H1 (cell line): ENCODE results near the gene BBX. TPM values are rescaled to one million over a fixed set of nuclear protein-coding genes. Genes with fewer than 3 reads are reported as not detected.

Source experiments
- CEBPB ChIP-seq: IDR thresholded peaks from 2 replicates; pipeline ENCODE4 v1.6.1; 2012; ENCODE audit warnings: low read depth, low read length
- CHD2 ChIP-seq: IDR thresholded peaks from 2 replicates; pipeline ENCODE4 v1.6.1; 2012; ENCODE audit warnings: low read length, improper control_type of control experiment
- CREB1 ChIP-seq: IDR thresholded peaks from 2 replicates; pipeline ENCODE4 v1.6.1; 2012; ENCODE audit warnings: inconsistent platforms
- EP300 ChIP-seq, 2 experiments: IDR thresholded peaks; 1 replicate in 1 of 2; 2 replicates in 1 of 2; pipeline ENCODE4 v1.6.1; 2011 to 2012; ENCODE audit warnings: low read depth in 2 of 2, low read length in 2 of 2, mild to moderate bottlenecking in 2 of 2, borderline replicate concordance in 1 of 2, inconsistent platforms in 1 of 2, moderate library complexity in 1 of 2
- RAD21 ChIP-seq, 2 experiments: IDR thresholded peaks in 1 of 2; conservative IDR thresholded peaks in 1 of 2; 2 replicates each; pipeline ENCODE4 v1.6.1; 2011; ENCODE audit warnings: low read depth in 2 of 2, low read length in 2 of 2, improper control_type of control experiment in 1 of 2, inconsistent platforms in 1 of 2, mild to moderate bottlenecking in 1 of 2, moderate library complexity in 1 of 2
- SIRT6 ChIP-seq: IDR thresholded peaks from one replicate; pipeline ENCODE4 v1.7.1; 2012; ENCODE audit warnings: low read length, inconsistent platforms
- SP4 ChIP-seq: IDR thresholded peaks from 2 replicates; pipeline ENCODE4 v1.6.1; 2012; ENCODE audit warnings: low read length, inconsistent platforms
- YY1 ChIP-seq: IDR thresholded peaks from 2 replicates; pipeline ENCODE4 v1.6.1; 2011; ENCODE audit warnings: low read depth, mild to moderate bottlenecking, low read length
- polyA plus RNA-seq, 7 experiments: library from polyadenylated mRNA; depleted of rRNA in 3 of 7; stranded (reverse) in 5 of 7; unstranded in 2 of 7; fragments of >200 nt in 5 of 7; fragments of 200-250 nt in 2 of 7; gene quantifications; 1 replicate in 5 of 7; 2 replicates in 1 of 7; 4 replicates in 1 of 7; pipeline versions ENCODE4 v1.2.1 to v1.2.3, GENCODE V29; 2011 to 2013; ENCODE audit warnings: missing spikeins in 2 of 7, mixed read lengths in 2 of 7
- total RNA-seq: library from RNA; stranded (reverse); fragmentation: NEBNext Ultra II Directional; extraction: Animal tissue kit (Norgen Biotek cat#: 25700); gene quantifications from 2 replicates; pipeline ENCODE4 v1.2.1, GENCODE V29; 2021
- TF ChIP-seq, protein P1 (sequence below): fragments of 300-600 bp; sonication (generic); IDR thresholded peaks from 2 replicates; pipeline ENCODE4 v1.7.1; 2012; ENCODE audit warnings: low read length, moderate library complexity, mild to moderate bottlenecking, inconsistent platforms; ENCODE audit not compliant: insufficient replicate concordance
- TF ChIP-seq, protein P2 (sequence below): IDR thresholded peaks from 2 replicates; pipeline ENCODE4 v1.6.1; 2012; ENCODE audit warnings: low read length, inconsistent platforms

BBX gene
- total and polyA plus RNA-seq, 2 of the 8 experiments (the other 6 are each of a cell fraction or from before 2014, with no cell fraction given), result 11.0 to 42.5 TPM

DNA sequence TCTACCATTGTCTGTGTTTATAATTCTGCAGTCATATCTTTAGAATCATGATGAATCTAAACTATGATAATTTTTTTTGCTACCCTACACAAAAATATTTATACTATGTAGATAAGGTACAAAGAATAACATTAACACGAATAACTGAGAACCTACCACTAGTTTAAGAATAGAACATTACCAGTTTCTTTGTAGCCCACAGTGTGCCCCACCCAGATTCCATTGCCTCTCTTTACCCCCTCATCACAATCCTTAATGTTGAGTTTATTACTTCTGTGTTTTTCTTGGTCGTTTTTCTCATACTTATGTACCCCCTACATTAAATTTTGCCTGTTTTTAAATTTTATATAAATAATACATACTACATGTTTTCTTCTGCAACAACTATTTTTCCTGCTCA, 140.5 kb downstream of the BBX start (continued):
- TF ChIP-seq, protein P1, sequence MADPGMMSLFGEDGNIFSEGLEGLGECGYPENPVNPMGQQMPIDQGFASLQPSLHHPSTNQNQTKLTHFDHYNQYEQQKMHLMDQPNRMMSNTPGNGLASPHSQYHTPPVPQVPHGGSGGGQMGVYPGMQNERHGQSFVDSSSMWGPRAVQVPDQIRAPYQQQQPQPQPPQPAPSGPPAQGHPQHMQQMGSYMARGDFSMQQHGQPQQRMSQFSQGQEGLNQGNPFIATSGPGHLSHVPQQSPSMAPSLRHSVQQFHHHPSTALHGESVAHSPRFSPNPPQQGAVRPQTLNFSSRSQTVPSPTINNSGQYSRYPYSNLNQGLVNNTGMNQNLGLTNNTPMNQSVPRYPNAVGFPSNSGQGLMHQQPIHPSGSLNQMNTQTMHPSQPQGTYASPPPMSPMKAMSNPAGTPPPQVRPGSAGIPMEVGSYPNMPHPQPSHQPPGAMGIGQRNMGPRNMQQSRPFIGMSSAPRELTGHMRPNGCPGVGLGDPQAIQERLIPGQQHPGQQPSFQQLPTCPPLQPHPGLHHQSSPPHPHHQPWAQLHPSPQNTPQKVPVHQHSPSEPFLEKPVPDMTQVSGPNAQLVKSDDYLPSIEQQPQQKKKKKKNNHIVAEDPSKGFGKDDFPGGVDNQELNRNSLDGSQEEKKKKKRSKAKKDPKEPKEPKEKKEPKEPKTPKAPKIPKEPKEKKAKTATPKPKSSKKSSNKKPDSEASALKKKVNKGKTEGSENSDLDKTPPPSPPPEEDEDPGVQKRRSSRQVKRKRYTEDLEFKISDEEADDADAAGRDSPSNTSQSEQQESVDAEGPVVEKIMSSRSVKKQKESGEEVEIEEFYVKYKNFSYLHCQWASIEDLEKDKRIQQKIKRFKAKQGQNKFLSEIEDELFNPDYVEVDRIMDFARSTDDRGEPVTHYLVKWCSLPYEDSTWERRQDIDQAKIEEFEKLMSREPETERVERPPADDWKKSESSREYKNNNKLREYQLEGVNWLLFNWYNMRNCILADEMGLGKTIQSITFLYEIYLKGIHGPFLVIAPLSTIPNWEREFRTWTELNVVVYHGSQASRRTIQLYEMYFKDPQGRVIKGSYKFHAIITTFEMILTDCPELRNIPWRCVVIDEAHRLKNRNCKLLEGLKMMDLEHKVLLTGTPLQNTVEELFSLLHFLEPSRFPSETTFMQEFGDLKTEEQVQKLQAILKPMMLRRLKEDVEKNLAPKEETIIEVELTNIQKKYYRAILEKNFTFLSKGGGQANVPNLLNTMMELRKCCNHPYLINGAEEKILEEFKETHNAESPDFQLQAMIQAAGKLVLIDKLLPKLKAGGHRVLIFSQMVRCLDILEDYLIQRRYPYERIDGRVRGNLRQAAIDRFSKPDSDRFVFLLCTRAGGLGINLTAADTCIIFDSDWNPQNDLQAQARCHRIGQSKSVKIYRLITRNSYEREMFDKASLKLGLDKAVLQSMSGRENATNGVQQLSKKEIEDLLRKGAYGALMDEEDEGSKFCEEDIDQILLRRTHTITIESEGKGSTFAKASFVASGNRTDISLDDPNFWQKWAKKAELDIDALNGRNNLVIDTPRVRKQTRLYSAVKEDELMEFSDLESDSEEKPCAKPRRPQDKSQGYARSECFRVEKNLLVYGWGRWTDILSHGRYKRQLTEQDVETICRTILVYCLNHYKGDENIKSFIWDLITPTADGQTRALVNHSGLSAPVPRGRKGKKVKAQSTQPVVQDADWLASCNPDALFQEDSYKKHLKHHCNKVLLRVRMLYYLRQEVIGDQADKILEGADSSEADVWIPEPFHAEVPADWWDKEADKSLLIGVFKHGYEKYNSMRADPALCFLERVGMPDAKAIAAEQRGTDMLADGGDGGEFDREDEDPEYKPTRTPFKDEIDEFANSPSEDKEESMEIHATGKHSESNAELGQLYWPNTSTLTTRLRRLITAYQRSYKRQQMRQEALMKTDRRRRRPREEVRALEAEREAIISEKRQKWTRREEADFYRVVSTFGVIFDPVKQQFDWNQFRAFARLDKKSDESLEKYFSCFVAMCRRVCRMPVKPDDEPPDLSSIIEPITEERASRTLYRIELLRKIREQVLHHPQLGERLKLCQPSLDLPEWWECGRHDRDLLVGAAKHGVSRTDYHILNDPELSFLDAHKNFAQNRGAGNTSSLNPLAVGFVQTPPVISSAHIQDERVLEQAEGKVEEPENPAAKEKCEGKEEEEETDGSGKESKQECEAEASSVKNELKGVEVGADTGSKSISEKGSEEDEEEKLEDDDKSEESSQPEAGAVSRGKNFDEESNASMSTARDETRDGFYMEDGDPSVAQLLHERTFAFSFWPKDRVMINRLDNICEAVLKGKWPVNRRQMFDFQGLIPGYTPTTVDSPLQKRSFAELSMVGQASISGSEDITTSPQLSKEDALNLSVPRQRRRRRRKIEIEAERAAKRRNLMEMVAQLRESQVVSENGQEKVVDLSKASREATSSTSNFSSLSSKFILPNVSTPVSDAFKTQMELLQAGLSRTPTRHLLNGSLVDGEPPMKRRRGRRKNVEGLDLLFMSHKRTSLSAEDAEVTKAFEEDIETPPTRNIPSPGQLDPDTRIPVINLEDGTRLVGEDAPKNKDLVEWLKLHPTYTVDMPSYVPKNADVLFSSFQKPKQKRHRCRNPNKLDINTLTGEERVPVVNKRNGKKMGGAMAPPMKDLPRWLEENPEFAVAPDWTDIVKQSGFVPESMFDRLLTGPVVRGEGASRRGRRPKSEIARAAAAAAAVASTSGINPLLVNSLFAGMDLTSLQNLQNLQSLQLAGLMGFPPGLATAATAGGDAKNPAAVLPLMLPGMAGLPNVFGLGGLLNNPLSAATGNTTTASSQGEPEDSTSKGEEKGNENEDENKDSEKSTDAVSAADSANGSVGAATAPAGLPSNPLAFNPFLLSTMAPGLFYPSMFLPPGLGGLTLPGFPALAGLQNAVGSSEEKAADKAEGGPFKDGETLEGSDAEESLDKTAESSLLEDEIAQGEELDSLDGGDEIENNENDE, result no peak
- TF ChIP-seq EP300 (IDR thresholded peaks at IDR 0.05; ENCODE audit: borderline replicate concordance in 1 of 2, low read depth in 2 of 2, low read length in 2 of 2) (no peak), YY1 (no peak), RAD21 (IDR thresholded peaks at IDR 0.05 in 1 of 2, conservative IDR thresholded peaks at IDR 0.05 in 1 of 2; ENCODE audit: low read depth in 2 of 2, low read length in 2 of 2) (no peak), CEBPB (no peak), SIRT6 (no peak), SP4 (no peak), CHD2 (no peak), CREB1 (no peak)
- TF ChIP-seq, protein P2, sequence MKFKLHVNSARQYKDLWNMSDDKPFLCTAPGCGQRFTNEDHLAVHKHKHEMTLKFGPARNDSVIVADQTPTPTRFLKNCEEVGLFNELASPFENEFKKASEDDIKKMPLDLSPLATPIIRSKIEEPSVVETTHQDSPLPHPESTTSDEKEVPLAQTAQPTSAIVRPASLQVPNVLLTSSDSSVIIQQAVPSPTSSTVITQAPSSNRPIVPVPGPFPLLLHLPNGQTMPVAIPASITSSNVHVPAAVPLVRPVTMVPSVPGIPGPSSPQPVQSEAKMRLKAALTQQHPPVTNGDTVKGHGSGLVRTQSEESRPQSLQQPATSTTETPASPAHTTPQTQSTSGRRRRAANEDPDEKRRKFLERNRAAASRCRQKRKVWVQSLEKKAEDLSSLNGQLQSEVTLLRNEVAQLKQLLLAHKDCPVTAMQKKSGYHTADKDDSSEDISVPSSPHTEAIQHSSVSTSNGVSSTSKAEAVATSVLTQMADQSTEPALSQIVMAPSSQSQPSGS, result no peak
